ENCODE data around the gene MICAL2.

Gene MICAL2

DNA sequence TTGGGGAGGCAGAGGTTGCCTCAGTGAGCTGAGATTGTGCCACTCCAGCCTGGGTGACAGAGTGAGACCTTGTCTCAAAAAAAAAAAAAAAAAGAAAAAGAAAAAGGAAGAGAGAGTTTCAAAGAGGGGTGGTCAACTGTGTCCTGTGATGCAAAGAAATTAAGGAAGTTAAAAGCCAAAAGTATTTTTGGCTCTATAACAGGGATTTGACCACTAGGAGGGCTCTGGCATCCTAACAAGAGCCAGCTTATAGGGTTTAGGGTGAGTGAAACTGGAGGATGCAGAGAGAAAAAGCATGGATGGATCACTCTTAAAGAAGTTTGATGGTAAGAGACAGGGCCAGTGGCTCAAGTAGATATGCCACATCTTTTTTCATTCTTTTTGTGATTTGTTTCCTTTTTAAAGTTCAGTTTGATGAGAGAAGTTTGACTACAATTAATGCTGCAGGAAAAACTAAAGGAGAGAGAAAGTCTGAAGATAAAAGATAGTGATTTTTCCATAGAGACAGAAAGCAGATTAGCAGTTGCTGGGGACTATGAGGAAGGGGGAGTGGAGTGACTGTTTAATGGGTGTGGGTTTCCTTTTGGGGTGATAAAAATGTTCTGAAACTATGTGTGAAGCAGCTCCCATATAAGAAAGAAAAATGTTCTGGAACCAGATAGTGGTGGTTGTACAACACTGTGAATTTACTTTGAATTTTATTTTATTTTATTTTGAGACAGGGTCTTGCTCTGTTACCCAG lies 11.1 kb upstream of the MICAL2 start:
- DNase-seq (ENCODE audit: low read depth) = no peak

DNA sequence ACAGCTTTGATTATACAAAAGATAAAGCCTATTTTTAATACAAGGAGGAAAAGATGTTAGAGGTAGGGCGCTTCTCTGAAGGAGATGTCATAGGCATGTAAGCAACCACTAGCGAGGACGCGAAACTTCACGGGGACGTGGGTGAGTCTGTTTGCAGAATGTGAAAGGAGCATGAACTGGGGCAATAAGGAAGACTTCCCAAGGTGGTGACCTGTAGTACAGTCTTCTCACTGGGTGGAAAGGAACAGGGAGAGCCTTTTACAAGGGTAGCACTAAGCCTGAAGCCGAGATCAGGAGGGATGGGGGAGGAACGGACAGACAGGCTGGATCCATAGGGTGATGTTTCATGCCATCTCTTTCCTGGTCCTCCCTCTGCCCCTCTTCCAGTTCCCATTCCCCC lies 10.0 kb upstream of the MICAL2 start:
- DNase-seq (ENCODE audit: low read depth) = no peak

DNA sequence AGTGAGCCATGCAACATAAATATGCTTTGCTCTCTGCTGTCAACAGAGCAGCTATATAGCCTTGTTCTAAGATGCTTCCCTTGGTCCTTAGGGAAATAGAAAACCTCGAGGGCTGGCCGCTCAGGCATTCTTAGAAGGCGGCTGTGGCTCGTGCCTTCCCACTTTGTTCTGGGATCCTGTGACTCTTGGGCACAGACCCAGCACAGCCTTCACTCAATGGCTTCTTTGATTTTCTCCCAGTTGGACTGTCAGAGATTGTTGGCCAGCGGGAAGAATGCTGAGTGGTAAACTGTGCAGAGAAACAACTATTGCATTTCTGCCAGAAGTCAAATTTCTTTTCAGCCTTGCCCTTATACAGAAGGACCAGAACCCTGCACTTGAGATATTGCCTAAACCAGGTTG lies 9.5 kb upstream of the MICAL2 start:
- no peak for DNase-seq (ENCODE audit: low read depth)

DNA sequence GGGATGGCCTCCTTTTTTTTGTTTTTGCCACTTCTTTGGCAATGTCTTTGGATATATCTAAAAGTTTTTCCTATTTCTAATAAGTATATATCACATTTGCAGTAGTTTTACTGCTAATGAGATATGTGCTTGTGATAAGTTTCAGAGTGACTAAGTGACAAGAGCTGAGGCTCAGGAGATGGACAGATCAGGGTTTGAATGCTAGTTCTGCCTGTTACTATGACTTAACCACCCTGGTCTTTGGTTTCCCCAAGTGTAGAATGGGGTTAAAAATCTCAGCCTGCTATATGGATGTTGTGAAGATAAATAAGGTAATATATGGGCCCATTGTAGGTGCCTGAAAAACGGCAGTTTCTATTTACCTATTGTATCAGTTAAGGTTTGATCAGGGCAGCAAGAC lies 9.1 kb upstream of the MICAL2 start:
- no peak for DNase-seq (ENCODE audit: low read depth)

DNA sequence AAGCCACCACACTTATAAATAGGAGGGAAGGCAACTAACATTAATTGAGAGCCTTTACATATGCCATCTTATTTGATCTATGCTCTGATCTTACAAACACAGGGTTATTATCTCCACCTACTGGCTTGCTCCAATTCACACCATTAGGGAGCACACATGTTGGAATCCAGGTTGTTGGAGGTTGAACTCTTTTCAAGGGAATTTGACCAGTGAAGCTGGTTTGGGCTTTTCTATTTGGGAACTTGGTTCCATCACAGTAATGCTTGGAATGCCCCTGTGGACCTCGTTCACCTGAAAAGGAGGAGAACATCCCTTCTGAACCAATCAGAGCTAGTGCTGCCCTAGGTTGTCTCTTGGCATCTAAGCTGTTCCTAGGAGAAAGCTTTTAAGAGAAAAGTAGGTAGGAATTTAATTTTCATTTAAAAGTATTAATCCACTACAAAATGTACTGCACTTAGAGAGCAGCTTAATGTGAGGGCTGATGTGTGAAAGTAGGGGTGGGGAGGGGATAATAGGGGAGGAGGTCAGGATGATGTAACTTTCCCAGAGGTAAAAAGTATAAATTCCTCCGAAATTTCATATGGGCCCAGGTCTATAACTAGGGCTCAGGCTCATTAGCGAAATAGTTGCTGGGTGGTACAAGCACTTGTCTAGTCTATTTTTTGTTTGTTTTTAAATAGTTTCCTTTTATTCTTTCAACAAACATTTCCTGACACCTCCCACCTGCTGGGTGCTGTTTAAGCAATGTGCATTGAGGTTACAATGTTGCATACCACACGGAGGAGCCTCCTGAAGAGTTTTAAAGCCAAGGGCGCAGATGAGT lies 7.6 kb upstream of the MICAL2 start:
- DNase-seq (ENCODE audit: low read depth) = no peak

DNA sequence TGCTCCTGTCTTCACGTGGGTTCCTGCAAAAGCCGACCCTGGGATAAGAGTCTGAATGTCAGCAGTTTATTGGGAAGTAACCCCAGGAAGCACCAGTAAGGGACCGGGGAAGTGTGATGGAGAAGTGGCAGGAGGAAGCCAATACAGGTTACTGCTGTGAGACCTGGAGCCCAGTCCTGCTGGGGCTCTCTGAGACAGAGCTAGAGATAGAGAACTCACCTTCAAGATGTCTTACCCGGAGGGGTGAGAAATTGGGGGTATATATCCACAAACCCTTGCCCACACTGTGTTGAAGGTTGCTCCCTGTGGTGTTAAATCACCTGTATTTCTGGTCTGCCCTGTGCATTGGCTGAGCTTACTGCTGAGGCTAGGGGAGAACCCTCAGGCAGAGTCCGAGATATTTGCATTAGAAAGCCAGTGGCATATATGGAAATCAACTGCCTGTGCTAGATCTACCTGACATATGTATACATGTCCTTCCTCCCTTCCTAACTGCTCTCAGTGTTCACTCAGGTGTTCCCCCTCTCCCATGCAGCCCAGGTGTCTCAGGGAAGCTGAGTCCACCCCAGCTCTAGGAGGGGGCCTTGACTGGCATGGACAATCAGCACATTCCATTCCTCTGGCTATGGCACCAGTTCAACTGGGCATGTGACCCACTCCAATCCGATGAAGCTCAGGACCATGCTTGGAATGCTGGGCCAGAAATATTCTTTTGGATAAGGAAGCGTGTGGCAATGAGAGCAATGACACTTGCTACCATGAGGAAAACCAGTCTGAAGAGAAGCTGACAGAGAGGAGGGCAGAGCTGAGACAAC lies 6.8 kb upstream of the MICAL2 start:
- DNase-seq (ENCODE audit: low read depth) = peak; percentile 50

DNA sequence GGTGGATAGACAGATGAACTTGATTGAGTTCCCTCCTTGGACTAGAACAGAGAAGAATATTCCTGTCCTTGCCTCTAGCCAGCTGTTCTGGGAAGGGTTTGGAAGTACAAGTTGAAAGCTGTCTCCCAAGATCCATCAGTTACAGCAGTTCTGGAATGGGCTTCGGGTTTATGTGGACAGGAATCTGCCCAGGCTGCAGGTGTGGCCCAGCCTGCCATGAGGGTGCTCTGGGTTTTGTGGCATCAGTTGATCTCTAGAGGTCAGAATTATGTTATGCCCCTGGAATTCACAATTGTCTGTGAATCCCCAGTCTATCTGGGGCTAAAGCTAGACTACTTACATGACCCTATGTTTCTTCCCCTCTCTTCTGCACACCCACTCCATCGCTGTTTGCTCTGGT lies 4.9 kb upstream of the MICAL2 start:
- no peak for DNase-seq (ENCODE audit: low read depth)

DNA sequence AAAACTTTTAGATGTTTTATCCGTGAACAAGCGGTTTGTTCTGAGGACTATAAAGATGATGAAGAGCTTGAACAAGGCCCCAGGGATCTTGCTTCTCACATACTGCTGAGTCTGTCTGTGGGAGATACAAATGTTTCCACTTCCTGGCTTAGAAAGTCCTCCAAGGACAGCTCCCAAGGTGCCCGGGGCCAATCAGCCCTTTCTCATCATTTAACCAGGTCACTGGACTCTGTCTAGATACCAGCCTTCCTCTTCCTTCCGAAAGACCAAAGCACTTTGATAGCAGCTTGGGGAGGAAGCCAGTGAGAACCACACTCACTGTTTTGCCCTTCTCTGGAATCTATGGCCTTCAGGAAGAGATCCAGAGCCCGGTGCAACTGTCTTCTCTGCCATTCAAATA lies 4.3 kb upstream of the MICAL2 start:
- DNase-seq (ENCODE audit: low read depth) = no peak

DNA sequence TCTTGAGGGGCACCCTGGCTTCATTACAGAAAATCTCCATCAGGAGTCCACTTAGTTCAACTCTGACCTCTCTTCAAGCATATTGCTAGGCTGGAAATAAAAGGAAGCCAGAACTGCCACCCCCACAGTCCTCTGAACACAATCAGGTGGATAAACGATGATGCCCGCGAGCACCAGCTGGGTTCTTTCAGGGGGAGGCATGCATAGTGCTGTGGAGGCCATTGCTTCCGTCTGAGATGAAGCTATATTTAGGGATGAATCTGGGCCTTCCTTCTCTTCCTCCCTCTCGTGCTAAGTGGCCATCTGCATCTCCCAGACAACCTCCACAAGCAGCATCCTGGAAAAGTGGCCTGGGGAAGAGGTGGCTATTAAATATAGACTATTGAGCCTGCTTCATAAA lies 3.9 kb upstream of the MICAL2 start:
- DNase-seq (ENCODE audit: low read depth) = no peak

DNA sequence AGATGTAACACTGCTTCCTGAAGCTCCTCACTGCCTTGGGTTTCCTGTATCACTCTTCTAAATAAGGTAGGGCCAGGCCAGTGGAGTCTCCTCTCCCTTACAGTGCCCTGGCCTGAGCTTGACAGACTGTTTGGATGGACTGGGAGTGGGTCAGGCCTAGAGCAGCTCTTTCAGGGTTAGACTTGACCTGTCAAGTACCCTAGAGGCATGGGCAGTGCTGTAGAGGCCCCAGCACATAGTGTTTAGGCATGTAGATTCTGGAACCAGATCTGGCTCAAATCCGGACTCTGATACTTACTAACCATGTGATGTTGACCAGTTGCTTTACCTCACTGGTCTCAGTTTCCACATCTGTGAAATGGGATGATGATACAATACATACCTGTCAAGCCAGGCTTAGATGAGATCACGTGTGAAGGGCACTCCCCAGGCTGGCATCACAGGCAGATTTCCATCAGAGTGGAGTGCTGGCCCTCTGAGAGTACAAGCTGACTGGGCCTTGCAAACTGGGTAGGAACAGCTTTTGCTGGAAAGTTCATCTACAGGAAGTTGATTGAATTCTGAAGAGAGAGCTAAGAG lies 1.4 kb upstream of the MICAL2 start:
- DNase-seq (ENCODE audit: low read depth) = no peak

DNA sequence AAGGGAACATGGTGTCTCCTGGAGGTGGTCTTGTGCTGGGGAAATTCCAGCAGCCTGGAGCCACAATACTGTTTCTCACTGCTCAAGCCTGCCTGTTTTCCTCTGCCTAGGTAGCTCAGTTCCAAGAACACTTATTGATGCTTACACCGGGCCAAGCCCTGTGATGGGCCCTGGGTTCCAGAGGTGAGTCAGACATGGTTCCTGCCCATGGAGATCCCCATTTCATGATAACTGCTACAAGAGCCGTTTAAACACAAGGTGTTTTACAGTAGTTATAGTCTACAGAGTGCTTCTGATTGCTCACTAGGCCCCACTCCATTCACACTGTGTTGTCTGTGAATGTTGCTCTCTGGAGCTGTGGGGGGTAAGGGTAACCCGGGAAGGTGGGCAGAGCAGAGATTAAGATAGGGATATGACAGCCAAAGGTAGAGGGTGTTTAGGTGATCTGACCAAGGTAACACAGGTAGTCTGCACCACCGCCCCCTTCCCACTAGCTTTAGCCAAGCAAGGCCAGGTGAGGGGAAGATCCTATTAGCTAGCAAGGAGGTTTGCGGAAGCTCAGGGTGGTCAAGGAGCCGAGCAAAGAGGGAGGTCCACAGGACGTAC lies 696 bp upstream of the MICAL2 start:
- DNase-seq (ENCODE audit: low read depth) = no peak

DNA sequence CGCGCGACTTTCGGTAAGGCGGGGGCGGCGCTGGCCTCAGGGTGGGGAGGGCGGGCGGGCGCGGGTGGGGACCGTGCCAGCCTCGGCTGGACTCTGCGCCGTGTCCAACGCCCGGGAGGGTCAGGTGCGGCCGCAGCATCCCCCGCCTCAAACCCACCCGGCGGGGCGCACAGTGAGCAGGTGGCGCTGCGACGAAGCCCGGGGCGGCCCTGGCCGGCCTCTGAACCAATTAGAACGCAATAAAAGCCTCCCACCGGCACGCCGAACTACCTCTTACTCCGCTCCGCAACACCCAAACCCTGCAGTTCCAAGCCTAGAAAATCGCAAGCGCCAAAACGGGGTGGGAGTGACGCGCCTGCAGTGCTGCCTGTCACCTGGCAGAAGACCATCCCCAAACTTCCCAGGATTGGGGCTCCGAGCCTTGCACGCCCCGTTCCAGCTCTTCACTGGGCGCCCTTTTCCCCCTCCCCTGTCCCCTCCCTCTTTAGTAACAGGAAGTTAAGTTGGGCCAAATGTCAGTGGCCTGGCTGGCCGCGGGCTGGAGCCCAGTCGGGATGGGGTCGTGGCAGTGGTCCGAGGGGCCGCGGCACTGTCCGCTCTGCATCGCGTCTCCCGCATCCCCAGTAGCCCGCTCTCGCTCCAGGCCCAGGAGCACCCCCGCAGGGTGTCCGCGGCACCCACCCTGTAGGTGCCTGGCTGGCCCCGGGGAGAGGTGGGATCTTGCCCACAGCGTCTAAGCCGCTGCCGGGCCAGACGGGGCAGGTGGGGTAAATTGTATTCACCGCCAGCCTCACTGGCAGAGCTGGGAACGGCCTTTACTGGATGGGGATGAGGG lies 541 bp downstream of the MICAL2 start:
- DNase-seq (ENCODE audit: low read depth) = no peak

DNA sequence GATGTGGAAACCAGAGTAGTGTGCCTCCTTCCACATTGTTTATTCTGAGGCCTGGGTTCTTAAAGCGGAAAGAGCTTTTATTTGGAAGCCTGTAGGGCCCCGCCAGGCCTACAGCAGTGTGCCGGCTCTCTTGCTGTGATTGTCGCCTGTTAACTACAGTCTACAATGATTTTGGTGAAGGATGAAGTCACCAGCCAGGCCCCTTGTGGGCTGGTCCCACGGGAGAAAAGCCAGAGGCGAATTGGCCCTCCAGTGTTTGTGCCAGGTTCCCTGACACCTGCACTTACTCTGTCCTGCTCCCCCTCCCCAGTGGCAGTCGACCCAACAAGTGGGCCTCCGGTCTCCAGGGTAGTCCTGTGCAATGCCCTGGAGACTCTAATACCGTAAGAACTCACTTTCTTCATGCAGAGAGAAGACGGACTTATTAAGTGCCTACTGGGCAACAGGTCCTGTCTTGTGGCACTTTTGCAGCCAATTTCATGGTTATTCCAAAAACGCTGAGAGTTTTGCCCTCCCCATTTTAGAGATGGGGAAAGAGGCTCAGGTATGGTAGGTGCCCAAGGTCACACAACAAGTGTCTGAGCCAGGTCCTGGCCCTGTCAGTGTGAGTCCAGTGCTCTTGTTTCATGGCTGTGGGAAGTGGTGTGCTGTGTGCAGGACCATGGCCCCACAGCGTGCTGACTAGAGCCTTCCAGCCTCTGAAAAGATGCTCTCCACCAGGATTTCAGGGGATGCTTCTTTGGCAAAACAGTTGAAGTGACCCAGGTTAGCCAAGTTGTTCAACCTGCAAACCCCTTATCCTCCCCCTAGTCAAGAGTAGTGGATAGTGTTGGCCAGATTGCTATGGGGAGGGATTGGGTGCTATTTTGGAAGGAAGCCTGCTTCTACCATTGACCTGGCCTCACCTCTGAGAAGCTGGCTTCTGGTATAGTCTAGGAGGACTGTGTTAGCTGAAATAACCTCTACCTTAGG lies 1.4 kb downstream of the MICAL2 start:
- DNase-seq (ENCODE audit: low read depth) = no peak

DNA sequence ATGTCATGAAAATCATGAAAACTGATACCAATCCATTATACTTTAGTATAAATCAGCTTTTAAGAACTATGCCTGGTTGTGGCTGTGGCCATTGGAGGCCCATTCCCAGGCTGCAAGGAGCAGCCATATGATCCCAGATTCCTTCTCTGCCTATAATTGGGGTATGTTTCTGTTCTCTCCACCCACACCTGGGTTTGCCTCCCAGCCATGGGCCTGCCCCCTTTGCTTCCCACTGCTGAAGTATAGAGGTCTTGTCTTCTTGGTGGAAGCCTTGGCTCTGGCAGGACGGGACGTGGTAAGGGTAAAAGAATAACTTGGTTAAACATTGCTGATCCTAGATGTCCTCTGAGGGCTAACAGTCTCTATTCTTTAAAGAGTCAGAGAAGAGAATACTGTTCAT lies 2.4 kb downstream of the MICAL2 start:
- no peak for DNase-seq (ENCODE audit: low read depth)

DNA sequence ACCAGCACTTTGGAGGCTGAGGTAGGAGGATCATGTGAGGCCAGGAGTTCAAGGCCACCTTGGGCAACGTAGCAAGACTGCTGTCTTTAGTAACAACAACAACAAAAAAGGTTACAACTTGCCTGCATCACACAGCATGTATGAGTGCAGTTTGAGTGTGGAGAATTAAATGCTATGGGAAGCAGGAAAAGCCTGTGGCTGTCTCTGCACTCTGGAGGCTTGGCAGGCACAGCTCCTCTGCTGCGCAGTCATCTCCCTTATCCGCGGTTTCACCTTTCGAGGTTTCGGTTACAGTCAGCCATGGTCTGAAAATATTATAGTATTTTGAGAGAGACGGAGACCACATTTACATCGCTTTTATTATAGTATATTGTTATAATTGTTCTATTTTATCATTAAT lies 2.9 kb downstream of the MICAL2 start:
- no peak for DNase-seq (ENCODE audit: low read depth)

DNA sequence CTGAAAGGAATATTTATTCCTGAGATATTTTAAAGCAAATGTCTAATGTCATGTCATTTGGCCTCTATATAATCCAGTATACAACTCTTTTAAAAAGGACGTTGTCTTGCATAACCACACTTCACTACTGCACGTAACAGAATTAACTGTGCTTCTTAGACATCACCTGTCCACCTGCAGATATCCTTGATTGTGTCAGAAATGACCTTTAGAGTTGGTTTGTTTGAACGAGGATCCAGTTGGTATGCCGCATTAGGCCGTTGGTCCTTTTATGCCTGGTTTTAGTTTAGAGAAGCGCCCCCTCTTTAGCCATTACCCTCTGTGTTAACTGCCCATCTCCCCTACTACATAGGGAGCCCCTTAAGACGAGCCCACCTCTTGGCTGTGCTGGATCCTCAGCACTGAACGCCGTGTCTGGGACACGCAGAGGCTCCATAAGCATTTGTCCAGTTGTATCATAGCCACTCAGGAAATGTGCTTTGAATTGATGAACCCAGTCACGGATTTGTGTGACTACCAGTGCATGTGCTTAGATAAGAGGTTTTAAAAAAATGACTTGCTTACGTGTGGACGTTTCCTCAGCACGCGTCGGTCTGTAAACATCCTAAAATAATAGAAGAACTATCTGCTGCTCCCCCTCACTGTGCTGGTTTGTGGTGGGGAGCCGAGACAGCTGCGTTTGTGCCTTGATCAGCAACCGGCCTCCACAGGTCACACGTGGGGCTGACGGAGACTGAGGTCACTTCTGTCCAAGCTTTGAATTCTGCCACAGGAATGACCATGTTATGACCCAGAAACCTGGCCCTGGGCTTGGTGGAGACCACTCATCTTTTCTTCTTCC lies 4.0 kb downstream of the MICAL2 start:
- DNase-seq (ENCODE audit: low read depth) = no peak

DNA sequence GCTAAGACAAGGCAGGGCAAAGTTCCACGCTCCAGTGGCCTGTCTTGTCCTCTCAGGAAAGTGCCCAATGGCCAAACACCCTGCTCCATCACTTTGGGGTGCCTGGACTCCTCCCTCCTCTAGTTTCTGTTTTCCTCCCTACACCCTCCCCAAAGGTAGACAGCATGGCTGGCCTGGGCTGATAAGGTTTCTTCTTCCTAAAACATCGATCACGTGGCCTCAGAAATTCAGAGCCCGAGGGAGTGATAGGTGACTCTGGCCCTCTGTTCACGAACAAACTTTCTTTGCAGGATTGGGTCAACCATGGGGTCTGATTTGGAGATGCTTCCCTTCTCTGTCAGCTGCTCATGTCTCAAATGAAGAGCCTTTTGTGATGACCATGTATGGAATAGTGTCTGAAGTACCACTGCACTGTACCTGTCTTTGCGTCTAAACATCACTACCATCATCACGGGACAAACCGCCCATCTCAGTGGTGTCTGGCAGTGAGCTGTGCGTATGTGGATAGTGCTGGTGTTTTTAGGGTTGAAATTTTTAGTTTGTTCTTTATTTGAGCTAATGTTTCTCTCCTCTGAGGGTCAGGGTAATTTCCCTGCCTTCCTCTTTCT lies 6.1 kb downstream of the MICAL2 start:
- no peak for DNase-seq (ENCODE audit: low read depth)

DNA sequence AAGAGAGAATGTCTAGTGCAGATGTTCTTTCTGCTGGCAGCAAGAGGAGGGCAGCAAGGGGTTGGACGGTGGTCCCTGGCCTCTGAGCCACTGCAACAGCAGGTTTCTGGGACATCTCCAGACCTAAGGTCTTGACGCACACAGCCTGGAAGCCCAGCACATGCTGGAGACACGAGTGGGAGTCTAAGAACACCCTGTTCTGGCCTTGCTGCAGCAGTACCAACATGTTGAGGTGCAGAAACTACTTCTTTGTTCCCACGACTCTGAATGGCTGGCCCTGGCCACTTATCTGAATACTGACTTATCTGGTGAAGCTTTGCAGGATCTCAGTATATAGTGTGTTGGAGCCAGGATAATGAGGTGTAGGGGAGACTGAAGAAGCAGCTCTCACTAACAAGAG lies 6.8 kb downstream of the MICAL2 start:
- DNase-seq (ENCODE audit: low read depth) = no peak

DNA sequence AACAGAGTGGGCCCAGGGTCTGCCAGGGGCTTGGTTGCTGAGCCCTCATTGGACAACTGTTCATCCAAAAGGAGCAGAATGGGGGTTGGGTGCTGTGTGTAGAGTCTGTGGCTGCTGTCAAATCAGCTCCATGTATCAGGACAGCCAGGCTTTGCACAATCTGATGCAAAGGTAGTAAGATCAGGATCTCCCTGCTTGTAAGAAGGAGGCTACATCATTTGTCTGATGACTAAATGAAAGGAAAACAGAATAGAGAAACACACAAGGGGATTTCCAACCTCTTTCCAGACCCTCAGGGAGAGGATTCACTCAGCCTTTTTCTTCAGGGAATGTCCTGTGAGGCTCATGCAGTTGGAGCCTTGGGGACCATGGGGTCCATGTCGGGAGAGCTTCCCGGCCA lies 7.2 kb downstream of the MICAL2 start:
- no peak for DNase-seq (ENCODE audit: low read depth)

Measured in HS-27A (cell line).